Activated CD8-positive, alpha-beta memory T cell treated with anti-CD3 and anti-CD28 coated beads, Interleukin-2, amount 10 ng/mL, durations not matched to agents 7 days and 5 days (primary cell): ENCODE measurements around the gene RPEL1. TPM values are rescaled to one million over a fixed set of nuclear protein-coding genes. Genes with fewer than 3 reads are reported as not detected.

Source experiments
- ATAC-seq: fragments of 150-1000 bp; cut with Tn5 transposase; one replicate; pipeline ENCODE4 v1.10.0; 2021; ENCODE audit warnings: moderate library complexity
- CTCF ChIA-PET: fragments of 350-600 bp; sonication (Branson Sonifier 250); formaldehyde crosslinking; loops from one replicate; lab custom pipeline; 2021; ENCODE audit warnings: antibody characterized with exemption; lab: Charles Lee
- DNase-seq: peaks from one replicate; pipeline ENCODE4 v3.0.0-alpha.2; 2020
- H3K27ac Mint-ChIP-seq: one replicate; pipeline ENCODE4 v1.8.0; 2021; ENCODE audit warnings: mild to moderate bottlenecking, mixed read lengths
- H3K27me3 Mint-ChIP-seq: one replicate; pipeline ENCODE4 v1.8.0; 2021; ENCODE audit warnings: mixed read lengths
- H3K36me3 Mint-ChIP-seq: one replicate; pipeline ENCODE4 v1.8.0; 2021; ENCODE audit warnings: mild to moderate bottlenecking, mixed read lengths
- H3K4me1 Mint-ChIP-seq: one replicate; pipeline ENCODE4 v1.8.0; 2021; ENCODE audit warnings: mixed read lengths
- H3K4me3 Mint-ChIP-seq: one replicate; pipeline ENCODE4 v1.8.0; 2021; ENCODE audit warnings: mild to moderate bottlenecking, moderate library complexity, mixed read lengths
- H3K9me3 Mint-ChIP-seq: one replicate; pipeline ENCODE4 v1.8.0; 2022; ENCODE audit warnings: low read depth, mixed read lengths
- total RNA-seq, 2 experiments: library from RNA; stranded (reverse); gene quantifications; one replicate each; pipeline ENCODE4 v1.2.3, GENCODE V29; 2021

RPEL1 gene
- total RNA-seq, 2 experiments from 2014 or later = not detected

- DNase-seq (peak; percentile 46), ATAC-seq (peak; percentile 55)
- CTCF ChIA-PET = interaction anchor here (0.7 to 1.1 kb wide), 3 partner anchors 33 to 359 kb away, joined by 3 to 6 read pairs (median 4); partner anchors contain the start of gene CNNM2
- Mint-ChIP-seq H3K4me3 (peak within 1 kb of the TSS; percentile 45), H3K9me3 (no peaks in the 10 kb centered on the region), H3K4me1 (peaks cover 15% of the 10 kb centered on the region), H3K27me3 (peaks cover 70% of the 10 kb centered on the region), H3K27ac (no peak within 1 kb of the TSS), H3K36me3 (peaks cover 1% of the 10 kb centered on the region)
These were observed 31.4 kb downstream of the RPEL1 start, which contains the start of gene INA for GRCh38 chr10:103276896-103277712. Gene INA (plus strand): TSS chr10:103277138. CDS start chr10:103277212, 74 bp downstream.

- H3K4me3 Mint-ChIP-seq = no peak overlapping the region
- peaks cover 73% of the 10 kb centered on the region for H3K27me3 Mint-ChIP-seq
- peaks cover 15% of the 10 kb centered on the region for H3K4me1 Mint-ChIP-seq
These were observed 32.2 kb downstream of the RPEL1 start for GRCh38 chr10:103277713-103278536.

GRCh38 chr10:103278537-103278823 lies 32.8 kb downstream of the RPEL1 start:
- H3K4me3 Mint-ChIP-seq = peak overlapping the region; percentile 44
- peaks cover 15% of the 10 kb centered on the region for H3K4me1 Mint-ChIP-seq
- H3K36me3 Mint-ChIP-seq = peaks cover 1% of the 10 kb centered on the region
- ATAC-seq = no peak
- no peaks in the 10 kb centered on the region for H3K9me3 Mint-ChIP-seq
- peaks cover 78% of the 10 kb centered on the region for H3K27me3 Mint-ChIP-seq
- CTCF ChIA-PET = interaction anchor here (2.1 kb wide), 1 partner anchor 35 kb away, joined by 8 read pairs; no protein-coding TSS in a partner anchor
- H3K27ac Mint-ChIP-seq = no peak overlapping the region
- no peak for DNase-seq

More at GRCh38 chr10:103277713-103278536, 32.2 kb downstream of the RPEL1 start:
- ATAC-seq = no peak
- DNase-seq = no peak
- Mint-ChIP-seq H3K9me3 (no peaks in the 10 kb centered on the region), H3K27ac (no peak overlapping the region), H3K36me3 (peaks cover 1% of the 10 kb centered on the region)
- CTCF ChIA-PET = interaction anchor here (1.1 to 2.1 kb wide), 2 partner anchors 34 to 360 kb away, joined by 6 to 8 read pairs; partner anchors contain the start of gene CNNM2

GRCh38 chr10:103278862-103279298 lies 33.2 kb downstream of the RPEL1 start:
- no peak for ATAC-seq
- DNase-seq = peak; percentile 55
- Mint-ChIP-seq H3K36me3 (peaks cover 1% of the 10 kb centered on the region), H3K9me3 (no peaks in the 10 kb centered on the region), H3K4me1 (peaks cover 15% of the 10 kb centered on the region), H3K4me3 (peak overlapping the region; percentile 44), H3K27me3 (peaks cover 78% of the 10 kb centered on the region), H3K27ac (no peak overlapping the region)
- CTCF ChIA-PET = interaction anchor here (2.1 kb wide), 1 partner anchor 35 kb away, joined by 8 read pairs; no protein-coding TSS in a partner anchor

- no peak for ATAC-seq
- H3K9me3 Mint-ChIP-seq = no peaks in the 10 kb centered on the region
- H3K27me3 Mint-ChIP-seq = peaks cover 82% of the 10 kb centered on the region
- no peak overlapping the region for H3K4me3 Mint-ChIP-seq
- H3K27ac Mint-ChIP-seq = no peak overlapping the region
- H3K36me3 Mint-ChIP-seq = peaks cover 1% of the 10 kb centered on the region
- CTCF ChIA-PET = interaction anchor here (2.1 kb wide), 1 partner anchor 36 kb away, joined by 8 read pairs; no protein-coding TSS in a partner anchor
- no peak for DNase-seq
- H3K4me1 Mint-ChIP-seq = peaks cover 15% of the 10 kb centered on the region
These were observed 34.3 kb downstream of the RPEL1 start for GRCh38 chr10:103280031-103280430.

GRCh38 chr10:103280506-103280905 lies 34.8 kb downstream of the RPEL1 start:
- H3K9me3 Mint-ChIP-seq = no peaks in the 10 kb centered on the region
- ATAC-seq (no peak), DNase-seq (no peak)
- CTCF ChIA-PET = interaction anchor here (0.8 kb wide), 1 partner anchor 11 kb away, joined by 3 read pairs; no protein-coding TSS in a partner anchor
- no peak overlapping the region for H3K27ac Mint-ChIP-seq
- peaks cover 15% of the 10 kb centered on the region for H3K4me1 Mint-ChIP-seq
- peaks cover 1% of the 10 kb centered on the region for H3K36me3 Mint-ChIP-seq
- no peak overlapping the region for H3K4me3 Mint-ChIP-seq
- H3K27me3 Mint-ChIP-seq = peaks cover 77% of the 10 kb centered on the region

- Mint-ChIP-seq H3K27ac (no peak overlapping the region), H3K9me3 (no peaks in the 10 kb centered on the region), H3K36me3 (peaks cover 1% of the 10 kb centered on the region), H3K4me3 (no peak overlapping the region), H3K4me1 (peaks cover 13% of the 10 kb centered on the region), H3K27me3 (peaks cover 70% of the 10 kb centered on the region)
- CTCF ChIA-PET = no interaction called here
- no peak for ATAC-seq
- DNase-seq = no peak
These were observed 36.1 kb downstream of the RPEL1 start for GRCh38 chr10:103281753-103282152.

- DNase-seq (no peak), ATAC-seq (no peak)
- CTCF ChIA-PET = no interaction called here
- peaks cover 1% of the 10 kb centered on the region for H3K36me3 Mint-ChIP-seq
- H3K4me3 Mint-ChIP-seq = no peak overlapping the region
- no peaks in the 10 kb centered on the region for H3K9me3 Mint-ChIP-seq
- H3K4me1 Mint-ChIP-seq = peaks cover 3% of the 10 kb centered on the region
- H3K27ac Mint-ChIP-seq = no peak overlapping the region
- H3K27me3 Mint-ChIP-seq = peaks cover 69% of the 10 kb centered on the region
These were observed 37.3 kb downstream of the RPEL1 start for GRCh38 chr10:103282961-103283360.

- Mint-ChIP-seq H3K27ac (no peak overlapping the region), H3K4me3 (no peak overlapping the region), H3K9me3 (no peaks in the 10 kb centered on the region), H3K36me3 (no peaks in the 10 kb centered on the region), H3K4me1 (no peaks in the 10 kb centered on the region), H3K27me3 (peaks cover 68% of the 10 kb centered on the region)
- DNase-seq = no peak
- no peak for ATAC-seq
- CTCF ChIA-PET = no interaction called here
These were observed 38.5 kb downstream of the RPEL1 start for GRCh38 chr10:103284170-103284569.

- ATAC-seq = no peak
- Mint-ChIP-seq H3K4me3 (no peak overlapping the region), H3K27me3 (peaks cover 43% of the 10 kb centered on the region), H3K27ac (no peak overlapping the region), H3K4me1 (no peaks in the 10 kb centered on the region), H3K36me3 (no peaks in the 10 kb centered on the region), H3K9me3 (no peaks in the 10 kb centered on the region)
- CTCF ChIA-PET = no interaction called here
- DNase-seq = no peak
These were observed 42.3 kb downstream of the RPEL1 start for GRCh38 chr10:103287992-103288391.

- H3K36me3 Mint-ChIP-seq = no peaks in the 10 kb centered on the region
- H3K27me3 Mint-ChIP-seq = peaks cover 40% of the 10 kb centered on the region
- no peaks in the 10 kb centered on the region for H3K4me1 Mint-ChIP-seq
- no peak overlapping the region for H3K4me3 Mint-ChIP-seq
- CTCF ChIA-PET = no interaction called here
- H3K9me3 Mint-ChIP-seq = no peaks in the 10 kb centered on the region
- ATAC-seq (no peak), DNase-seq (no peak)
- H3K27ac Mint-ChIP-seq = no peak overlapping the region
These were observed 45.9 kb downstream of the RPEL1 start for GRCh38 chr10:103291588-103291987.

- DNase-seq (no peak), ATAC-seq (no peak)
- CTCF ChIA-PET = interaction anchor here (1.6 kb wide), 1 partner anchor 51 kb away, joined by 3 read pairs; no protein-coding TSS in a partner anchor
- Mint-ChIP-seq H3K27ac (no peak overlapping the region), H3K36me3 (no peaks in the 10 kb centered on the region), H3K4me1 (peaks cover 5% of the 10 kb centered on the region), H3K27me3 (peaks cover 12% of the 10 kb centered on the region), H3K4me3 (no peak overlapping the region), H3K9me3 (no peaks in the 10 kb centered on the region)
These were observed 49.8 kb downstream of the RPEL1 start for GRCh38 chr10:103295374-103296015.
